HepG2 (cell line): Measurements from ENCODE around the gene FMOD. TPM values are rescaled to one million over a fixed set of nuclear protein-coding genes. Genes with fewer than 3 reads are reported as not detected.

Source experiments
- ATAC-seq: fragments of 200-7000 bp; cut with Tn5 transposase; 3 replicates; pipeline ENCODE4 v1.9.1; 2020; ENCODE audit warnings: mild to moderate bottlenecking, moderate library complexity
- BruUV-seq: library from RNA; stranded (reverse); fragments of 400-500 nt; replicated peaks from 2 replicates; lab custom pipeline; 2021; lab: Mats Ljungman, UMichigan
- CTCF ChIA-PET: fragments of 300-600 bp; formaldehyde crosslinking; extraction: SDS; loops from one replicate; lab custom pipeline; 2021; ENCODE audit warnings: low total read pairs, inconsistent platforms, low intra/inter-chr PET ratio; lab: Yijun Ruan, JAX
- POLR2A ChIA-PET: fragments of 350-600 bp; sonication (Branson Sonifier 250); formaldehyde crosslinking; loops from one replicate; lab custom pipeline; 2020; ENCODE audit warnings: antibody characterized with exemption, inconsistent platforms; lab: Yijun Ruan, JAX
- DNase-seq: peaks from one replicate; pipeline ENCODE4 v3.0.0-alpha.2; 2015; ENCODE audit warnings: low spot score
- FAIRE-seq: peaks from 3 replicates; lab custom pipeline; 2011; peaks lifted over from hg19 to GRCh38; lab: Jason Lieb, UNC
- H2AFZ ChIP-seq: one replicate; pipeline ENCODE4 v1.6.1; 2011; ENCODE audit warnings: low read length, inconsistent platforms
- H3K27ac ChIP-seq: fragments of 300-600 bp; 3 replicates; pipeline ENCODE4 v1.8.0; 2011; ENCODE audit warnings: mixed run types, mild to moderate bottlenecking, mixed read lengths, low read length, inconsistent platforms; ENCODE audit not compliant: insufficient read depth; ENCODE audit errors: extremely low read length
- H3K27me3 ChIP-seq, 2 experiments: fragments of 200-600 bp in 1 of 2; 2 replicates in 1 of 2; 3 replicates in 1 of 2; pipeline versions ENCODE4 v1.6.0 to v1.8.0; 2011; ENCODE audit warnings: low read length in 2 of 2, mild to moderate bottlenecking in 2 of 2, moderate library complexity in 2 of 2, inconsistent platforms in 1 of 2; ENCODE audit not compliant: insufficient read depth in 2 of 2, control insufficient read depth in 1 of 2
- H3K36me3 ChIP-seq, 2 experiments: fragments of 200-600 bp in 1 of 2; replicated peaks in 1 of 2; 2 replicates in 1 of 2; 3 replicates in 1 of 2; pipeline versions ENCODE4 v1.5.1 to v1.8.0; 2011; ENCODE audit warnings: low read length in 2 of 2, inconsistent platforms in 1 of 2; ENCODE audit not compliant: insufficient read depth in 2 of 2, control insufficient read depth in 1 of 2
- H3K4me1 ChIP-seq: 2 replicates; pipeline ENCODE4 v1.5.1; 2012; ENCODE audit warnings: low read length, inconsistent platforms; ENCODE audit not compliant: insufficient read depth
- H3K4me2 ChIP-seq: 2 replicates; pipeline ENCODE4 v1.6.0; 2011; ENCODE audit warnings: low read depth, low read length, inconsistent platforms
- H3K4me3 ChIP-seq, 3 experiments: fragments of 200-600 bp in 1 of 3; sonication (generic), shearing (Covaris generic) in 1 of 3; replicated peaks in 1 of 3; 2 replicates each; pipeline ENCODE4 v1.5.1; 2011 to 2016; ENCODE audit warnings: low read length in 3 of 3, inconsistent platforms in 2 of 3, low read depth in 2 of 3, mild to moderate bottlenecking in 2 of 3, control low read depth in 1 of 3, mixed read lengths in 1 of 3; ENCODE audit not compliant: insufficient read depth in 1 of 3
- H3K79me2 ChIP-seq: one replicate; pipeline ENCODE4 v1.6.1; 2011; ENCODE audit warnings: low read length, inconsistent platforms; ENCODE audit not compliant: insufficient read depth
- H3K9ac ChIP-seq: 2 replicates; pipeline ENCODE4 v1.6.0; 2011; ENCODE audit warnings: mild to moderate bottlenecking, low read depth, low read length, inconsistent platforms; ENCODE audit not compliant: insufficient read depth
- H3K9me3 ChIP-seq: 2 replicates; pipeline ENCODE4 v1.5.1; 2012; ENCODE audit warnings: mild to moderate bottlenecking, low read length
- H4K20me1 ChIP-seq: 2 replicates; pipeline ENCODE4 v1.6.0; 2011; ENCODE audit warnings: inconsistent platforms, mild to moderate bottlenecking, low read length, moderate library complexity; ENCODE audit not compliant: insufficient read depth
- AKAP8 ChIP-seq: sonication (generic); formaldehyde crosslinking; IDR thresholded peaks from 2 replicates; pipeline ENCODE4 v1.5.1; 2020; ENCODE audit warnings: mild to moderate bottlenecking, missing genetic modification reagents
- ESRRA ChIP-seq: sonication (generic); formaldehyde crosslinking; IDR thresholded peaks from 2 replicates; pipeline ENCODE4 v1.5.1; 2020; ENCODE audit warnings: mild to moderate bottlenecking, low read depth, missing genetic modification reagents
- HNRNPLL ChIP-seq: fragments of 200-400 bp; formaldehyde crosslinking; IDR thresholded peaks from 2 replicates; pipeline ENCODE4 v1.6.1; 2017; ENCODE audit warnings: mild to moderate bottlenecking, low read depth, low read length; ENCODE audit not compliant: poor library complexity, severe bottlenecking
- NR1H2 ChIP-seq: sonication (generic); formaldehyde crosslinking; IDR thresholded peaks from 2 replicates; pipeline ENCODE4 v1.8.1; 2022; ENCODE audit warnings: low read depth, missing genetic modification reagents, borderline replicate concordance
- ZBTB7B ChIP-seq: sonication (generic); formaldehyde crosslinking; IDR thresholded peaks from 2 replicates; pipeline ENCODE4 v1.4.0; 2020; ENCODE audit warnings: missing genetic modification reagents
- WGBS: methylation state at CpG from one replicate; pipeline ENCODE4 v1.1.6; 2017; ENCODE audit warnings: low lambda C conversion rate; 5-methylcytosine and 5-hydroxymethylcytosine counted together
- in situ Hi-C: cut with HindIII; loops from 2 replicates; pipeline ENCODE4 v1.10.0; 2017; ENCODE audit warnings: low pct_unique_long_range_greater_than_20kb; ENCODE audit not compliant: extremely low pct_ligation_motif_present
- intact Hi-C: fragments of 100-400 bp; cut with micrococcal nuclease; formaldehyde crosslinking; loops from one replicate; pipeline ENCODE4 v1.10.0; 2022; ENCODE audit not compliant: unreplicated experiment
- polyA plus RNA-seq, 8 experiments: library from polyadenylated mRNA; depleted of rRNA in 3 of 8; stranded (reverse) in 7 of 8; unstranded in 1 of 8; fragments of >200 nt; fragmentation: Illumina TruSeq in 4 of 8; extraction: Trizol in 4 of 8; gene quantifications; 2 replicates each; pipeline versions ENCODE4 v1.2.1 to v1.2.3, GENCODE V29; 2011 to 2016; ENCODE audit warnings: low read depth in 4 of 8, missing spikeins in 1 of 8, mixed read lengths in 1 of 8; ENCODE audit not compliant: insufficient read depth in 1 of 8
- total RNA-seq, 5 experiments: library from RNA; depleted of rRNA; stranded (reverse); fragments of >200 nt; fragmentation: Illumina TruSeq; extraction: Trizol; gene quantifications; 2 replicates each; pipeline ENCODE4 v1.2.3, GENCODE V29; 2016; ENCODE audit warnings: low read depth in 1 of 5
- TF ChIP-seq, protein P1 (sequence below): sonication (generic); formaldehyde crosslinking; IDR thresholded peaks from 2 replicates; pipeline ENCODE4 v1.4.0; 2020; ENCODE audit warnings: missing genetic modification reagents

Gene FMOD
- total and polyA plus RNA-seq, 2 of the 13 experiments (the other 11 are each of a cell fraction or from before 2014, with no cell fraction given) = 0.08 TPM; not detected in 1

DNA sequence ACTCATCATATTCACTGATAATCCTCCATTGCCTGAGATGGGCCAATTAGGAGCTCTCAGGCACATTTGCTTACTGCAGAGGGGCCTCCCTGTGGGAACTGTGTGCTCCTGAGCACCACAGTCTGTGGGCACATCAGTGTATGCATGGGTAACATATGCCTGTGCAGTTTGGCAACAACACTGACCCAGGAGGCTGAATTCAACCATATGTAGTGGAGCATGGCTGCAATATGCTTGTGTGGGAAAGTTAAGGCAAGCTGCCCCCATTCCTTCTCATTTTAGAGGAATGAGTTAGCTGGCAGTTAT, 11.8 kb upstream of the FMOD start:
- intact Hi-C loops = no loop called here
- no peak for FAIRE-seq
- H3K4me1 ChIP-seq = no peaks in the 10 kb centered on the region
- H3K79me2 ChIP-seq = no peaks in the 10 kb centered on the region
- POLR2A ChIA-PET = no interaction called here
- DNase-seq = no peak
- H3K27ac ChIP-seq = no peak overlapping the region
- H3K9ac ChIP-seq = no peak overlapping the region
- H4K20me1 ChIP-seq = no peaks in the 10 kb centered on the region
- TF ChIP-seq NR1H2 (CRISPR knock-in tag) (no peak), ESRRA (no peak), HNRNPLL (no peak)
- H3K27me3 ChIP-seq = peaks cover 0 to 21% of the 10 kb centered on the region in 2 experiments; a peak in 2 of 5 replicates
- in situ Hi-C loops = no loop called here
- BruUV-seq = no TSS peak
- no peak overlapping the region for H2AFZ ChIP-seq
- no peaks in the 10 kb centered on the region for H3K36me3 ChIP-seq
- H3K4me3 ChIP-seq = no peak overlapping the region
- no peak overlapping the region for H3K4me2 ChIP-seq
- CTCF ChIA-PET = no interaction called here
- no peak for ATAC-seq
- H3K9me3 ChIP-seq = no peaks in the 10 kb centered on the region

DNA sequence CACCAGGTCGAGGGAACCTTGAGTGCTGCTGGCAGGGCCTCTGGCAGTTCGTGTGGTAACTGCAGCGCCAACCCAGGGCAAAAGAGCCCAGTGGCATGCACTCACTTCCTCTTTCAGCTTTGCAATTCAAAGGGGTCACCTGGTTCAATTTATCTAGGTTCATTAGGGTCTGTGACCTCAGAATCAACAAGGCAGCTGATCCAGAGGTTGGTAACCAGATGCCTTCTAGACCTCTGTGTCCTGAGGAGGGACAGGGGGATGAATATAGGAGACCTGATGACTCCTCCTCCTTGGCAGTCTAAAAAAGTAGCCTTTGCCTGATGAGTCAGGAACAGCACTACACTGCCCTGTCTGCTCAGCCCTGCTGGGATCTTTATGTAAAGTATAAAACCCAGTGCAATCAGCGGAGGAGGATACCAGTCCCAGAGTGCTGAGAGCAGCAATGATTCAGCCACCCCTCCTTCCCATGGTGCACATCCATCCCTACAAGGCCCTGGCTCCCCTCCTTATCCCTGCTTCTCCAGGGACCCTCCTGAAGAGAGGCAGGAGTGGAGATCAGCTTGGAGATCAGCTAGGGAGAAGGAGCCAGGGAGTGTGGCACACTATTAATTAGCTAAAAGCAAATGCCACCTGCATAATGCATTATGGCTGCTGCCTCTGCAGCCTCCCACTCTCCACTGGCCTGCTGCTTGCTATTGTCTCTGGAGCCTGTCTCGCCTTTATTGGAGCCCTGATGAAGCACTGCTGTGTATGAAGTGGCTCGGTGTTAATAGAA, 11.2 kb upstream of the FMOD start:
- WGBS = 41% methylated on average over 3 of the region's 6 CpGs
- H3K27ac ChIP-seq = no peak overlapping the region
- no peak overlapping the region for H2AFZ ChIP-seq
- intact Hi-C loops = no loop called here
- DNase-seq = no peak
- in situ Hi-C loops = no loop called here
- POLR2A ChIA-PET = no interaction called here
- H3K36me3 ChIP-seq = no peaks in the 10 kb centered on the region
- peaks cover 0 to 21% of the 10 kb centered on the region in 2 experiments; a peak in 2 of 5 replicates for H3K27me3 ChIP-seq
- H3K4me2 ChIP-seq = no peak overlapping the region
- no peak for ATAC-seq
- TF ChIP-seq, protein P1, sequence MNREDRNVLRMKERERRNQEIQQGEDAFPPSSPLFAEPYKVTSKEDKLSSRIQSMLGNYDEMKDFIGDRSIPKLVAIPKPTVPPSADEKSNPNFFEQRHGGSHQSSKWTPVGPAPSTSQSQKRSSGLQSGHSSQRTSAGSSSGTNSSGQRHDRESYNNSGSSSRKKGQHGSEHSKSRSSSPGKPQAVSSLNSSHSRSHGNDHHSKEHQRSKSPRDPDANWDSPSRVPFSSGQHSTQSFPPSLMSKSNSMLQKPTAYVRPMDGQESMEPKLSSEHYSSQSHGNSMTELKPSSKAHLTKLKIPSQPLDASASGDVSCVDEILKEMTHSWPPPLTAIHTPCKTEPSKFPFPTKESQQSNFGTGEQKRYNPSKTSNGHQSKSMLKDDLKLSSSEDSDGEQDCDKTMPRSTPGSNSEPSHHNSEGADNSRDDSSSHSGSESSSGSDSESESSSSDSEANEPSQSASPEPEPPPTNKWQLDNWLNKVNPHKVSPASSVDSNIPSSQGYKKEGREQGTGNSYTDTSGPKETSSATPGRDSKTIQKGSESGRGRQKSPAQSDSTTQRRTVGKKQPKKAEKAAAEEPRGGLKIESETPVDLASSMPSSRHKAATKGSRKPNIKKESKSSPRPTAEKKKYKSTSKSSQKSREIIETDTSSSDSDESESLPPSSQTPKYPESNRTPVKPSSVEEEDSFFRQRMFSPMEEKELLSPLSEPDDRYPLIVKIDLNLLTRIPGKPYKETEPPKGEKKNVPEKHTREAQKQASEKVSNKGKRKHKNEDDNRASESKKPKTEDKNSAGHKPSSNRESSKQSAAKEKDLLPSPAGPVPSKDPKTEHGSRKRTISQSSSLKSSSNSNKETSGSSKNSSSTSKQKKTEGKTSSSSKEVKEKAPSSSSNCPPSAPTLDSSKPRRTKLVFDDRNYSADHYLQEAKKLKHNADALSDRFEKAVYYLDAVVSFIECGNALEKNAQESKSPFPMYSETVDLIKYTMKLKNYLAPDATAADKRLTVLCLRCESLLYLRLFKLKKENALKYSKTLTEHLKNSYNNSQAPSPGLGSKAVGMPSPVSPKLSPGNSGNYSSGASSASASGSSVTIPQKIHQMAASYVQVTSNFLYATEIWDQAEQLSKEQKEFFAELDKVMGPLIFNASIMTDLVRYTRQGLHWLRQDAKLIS (CRISPR knock-in tag) = no peak
- TF ChIP-seq ZBTB7B (CRISPR knock-in tag) (no peak), AKAP8 (CRISPR knock-in tag) (no peak)
- CTCF ChIA-PET = no interaction called here
- H3K4me3 ChIP-seq = no peak overlapping the region
- H3K4me1 ChIP-seq = no peaks in the 10 kb centered on the region
- no peaks in the 10 kb centered on the region for H3K79me2 ChIP-seq
- BruUV-seq = no TSS peak
- no peak overlapping the region for H3K9ac ChIP-seq
- no peaks in the 10 kb centered on the region for H3K9me3 ChIP-seq
- no peak for FAIRE-seq
- no peaks in the 10 kb centered on the region for H4K20me1 ChIP-seq
